GM23338 (cell line): ENCODE results near the gene CAMTA1. TPM values are rescaled to one million over a fixed set of nuclear protein-coding genes. Genes with fewer than 3 reads are reported as not detected.
A peak's percentile ranks its signal among the peaks of the same experiment; 100 is the strongest.

Source experiments
- ATAC-seq: fragments of 200-7000 bp; cut with Tn5 transposase; 3 replicates; pipeline ENCODE4 v1.9.1; 2020
- DNase-seq: peaks from one replicate; pipeline ENCODE4 v3.0.0-alpha.2; 2015; ENCODE audit warnings: low spot score
- H2AFZ ChIP-seq: fragments of 200-600 bp; sonication (generic); 2 replicates; pipeline ENCODE4 v1.8.0; 2016; ENCODE audit warnings: antibody characterized with exemption, mild to moderate bottlenecking, moderate library complexity
- H3F3A ChIP-seq: fragments of 200-600 bp; sonication (generic); replicated peaks from 2 replicates; pipeline ENCODE4 v1.8.0; 2017; ENCODE audit warnings: antibody characterized with exemption, mixed run types, low read depth
- H3K27ac ChIP-seq: fragments of 200-600 bp; sonication (generic); 2 replicates; pipeline ENCODE4 v1.6.1; 2016; ENCODE audit warnings: low read depth
- H3K27me3 ChIP-seq: fragments of 200-600 bp; sonication (generic); 2 replicates; pipeline ENCODE4 v1.8.0; 2016; ENCODE audit warnings: mild to moderate bottlenecking, mixed run types, moderate library complexity; ENCODE audit not compliant: insufficient read depth
- H3K36me3 ChIP-seq: fragments of 200-600 bp; sonication (generic); 2 replicates; pipeline ENCODE4 v1.8.0; 2016; ENCODE audit warnings: mild to moderate bottlenecking; ENCODE audit not compliant: insufficient read depth
- H3K4me1 ChIP-seq: fragments of 200-600 bp; sonication (generic); 2 replicates; pipeline ENCODE4 v1.8.0; 2016; ENCODE audit warnings: mild to moderate bottlenecking, moderate library complexity; ENCODE audit not compliant: insufficient read depth
- H3K4me2 ChIP-seq: fragments of 200-600 bp; sonication (generic); 2 replicates; pipeline ENCODE4 v1.7.1; 2017; ENCODE audit warnings: mixed run types
- H3K4me3 ChIP-seq: fragments of 200-600 bp; sonication (generic); 2 replicates; pipeline ENCODE4 v1.6.1; 2016; ENCODE audit warnings: mixed run types
- H3K79me2 ChIP-seq: fragments of 200-600 bp; sonication (generic); replicated peaks from 2 replicates; pipeline ENCODE4 v1.8.0; 2017; ENCODE audit warnings: mild to moderate bottlenecking; ENCODE audit not compliant: insufficient read depth
- H3K9me2 ChIP-seq: fragments of 200-600 bp; sonication (generic); 2 replicates; pipeline ENCODE4 v1.8.0; 2017; ENCODE audit not compliant: insufficient read depth
- H4K20me1 ChIP-seq: fragments of 200-600 bp; sonication (generic); replicated peaks from 2 replicates; pipeline ENCODE4 v1.8.0; 2017; ENCODE audit warnings: mild to moderate bottlenecking; ENCODE audit not compliant: insufficient read depth
- H3K27ac Mint-ChIP-seq: 2 replicates; pipeline ENCODE4 v1.8.0; 2020; ENCODE audit warnings: inconsistent platforms, mild to moderate bottlenecking, moderate library complexity, mixed read lengths
- H3K27me3 Mint-ChIP-seq: 3 replicates; pipeline ENCODE4 v1.8.0; 2022; ENCODE audit warnings: low read depth, mild to moderate bottlenecking, moderate library complexity, mixed read lengths, inconsistent platforms; ENCODE audit not compliant: insufficient read depth, poor library complexity
- H3K36me3 Mint-ChIP-seq: 3 replicates; pipeline ENCODE4 v1.8.0; 2021; ENCODE audit warnings: low read depth, mild to moderate bottlenecking, inconsistent platforms, moderate library complexity, mixed read lengths
- H3K4me1 Mint-ChIP-seq: 3 replicates; pipeline ENCODE4 v1.8.0; 2020; ENCODE audit warnings: mild to moderate bottlenecking, inconsistent platforms, mixed read lengths
- H3K4me3 Mint-ChIP-seq: 3 replicates; pipeline ENCODE4 v1.8.0; 2021; ENCODE audit warnings: moderate library complexity, mild to moderate bottlenecking, inconsistent platforms, mixed read lengths
- H3K9me3 Mint-ChIP-seq: 3 replicates; pipeline ENCODE4 v1.8.0; 2020; ENCODE audit warnings: moderate library complexity, mild to moderate bottlenecking, inconsistent platforms, mixed read lengths
- CREB1 ChIP-seq: fragments of 250-450 bp; sonication (Bioruptor Pico); IDR thresholded peaks from 2 replicates; pipeline ENCODE4 v1.5.0; 2020; ENCODE audit warnings: low read depth, mild to moderate bottlenecking, moderate library complexity
- ETS1 ChIP-seq: IDR thresholded peaks from 2 replicates; pipeline ENCODE4 v1.6.1; 2016; ENCODE audit warnings: antibody characterized with exemption
- EZH2 ChIP-seq: fragments of 200-600 bp; sonication (generic); IDR thresholded peaks from one replicate; pipeline ENCODE4 v1.8.0; 2017; ENCODE audit warnings: antibody characterized with exemption, mild to moderate bottlenecking, low read depth; ENCODE audit not compliant: unreplicated experiment
- EZH2phosphoT487 ChIP-seq: fragments of 200-600 bp; sonication (generic); IDR thresholded peaks from one replicate; pipeline ENCODE4 v1.8.1; 2018; ENCODE audit warnings: antibody characterized with exemption; ENCODE audit not compliant: unreplicated experiment
- JUNB ChIP-seq: IDR thresholded peaks from one replicate; pipeline ENCODE4 v1.6.1; 2016; ENCODE audit warnings: antibody characterized with exemption; ENCODE audit not compliant: unreplicated experiment
- NANOG ChIP-seq: IDR thresholded peaks from 2 replicates; pipeline ENCODE4 v1.6.1; 2016; ENCODE audit warnings: antibody characterized with exemption, borderline replicate concordance
- POLR2AphosphoS5 ChIP-seq: IDR thresholded peaks from 2 replicates; pipeline ENCODE4 v1.6.1; 2016; ENCODE audit warnings: antibody characterized with exemption, low read depth
- REST ChIP-seq: IDR thresholded peaks from one replicate; pipeline ENCODE4 v1.6.1; 2018; ENCODE audit warnings: antibody characterized with exemption; ENCODE audit not compliant: unreplicated experiment
- STAT1 ChIP-seq: IDR thresholded peaks from one replicate; pipeline ENCODE4 v1.6.1; 2016; ENCODE audit warnings: antibody characterized with exemption; ENCODE audit not compliant: unreplicated experiment
- ZNF331 ChIP-seq: fragments of 250-450 bp; sonication (Bioruptor Pico); IDR thresholded peaks from 2 replicates; pipeline ENCODE4 v1.5.0; 2020; ENCODE audit warnings: low read depth, mild to moderate bottlenecking, moderate library complexity
- ZNF462 ChIP-seq: fragments of 250-450 bp; sonication (Bioruptor Pico); IDR thresholded peaks from 2 replicates; pipeline ENCODE4 v1.5.0; 2020; ENCODE audit warnings: mild to moderate bottlenecking, moderate library complexity
- polyA plus RNA-seq: library from polyadenylated mRNA; unstranded; fragments of >200 nt; fragmentation: Nextera tagmentation; extraction: Ambion mirVana; gene quantifications from 2 replicates; pipeline ENCODE4 v1.2.1, GENCODE V29; 2016
- total RNA-seq: library from RNA; depleted of rRNA; stranded (reverse); fragments of >200 nt; shearing (Covaris generic); gene quantifications from 2 replicates; pipeline ENCODE4 v1.2.3, GENCODE V29; 2014

The CAMTA1 gene
- total and polyA plus RNA-seq, 2 experiments from 2014 or later: 115 to 519 TPM

GRCh38 chr1:7726623-7727022 lies 941.4 kb downstream of the CAMTA1 start:
- no peak overlapping the region for H3K4me3 ChIP-seq
- no peak overlapping the region for H3K27ac ChIP-seq
- no peak overlapping the region for H2AFZ ChIP-seq
- Mint-ChIP-seq H3K27ac (no peak overlapping the region), H3K4me1 (peaks cover 8% of the 10 kb centered on the region), H3K27me3 (peaks cover 3% of the 10 kb centered on the region), H3K36me3 (no peaks in the 10 kb centered on the region), H3K4me3 (no peak overlapping the region), H3K9me3 (no peaks in the 10 kb centered on the region)
- no peaks in the 10 kb centered on the region for H3K9me2 ChIP-seq
- H3F3A ChIP-seq: no peaks in the 10 kb centered on the region
- H3K79me2 ChIP-seq: no peaks in the 10 kb centered on the region
- H3K4me1 ChIP-seq: peaks cover 4% of the 10 kb centered on the region; the same call in 1 of the 2 replicates
- H3K27me3 ChIP-seq: no peaks in the 10 kb centered on the region
- H3K4me2 ChIP-seq: no peak overlapping the region
- TF ChIP-seq STAT1: no peak
- TF ChIP-seq ZNF331 (CRISPR knock-in tag): no peak
- no peak for TF ChIP-seq ZNF462 (CRISPR knock-in tag)
- no peaks in the 10 kb centered on the region; the same call in 1 of the 2 replicates for H4K20me1 ChIP-seq
- DNase-seq (no peak), ATAC-seq (no peak)
- H3K36me3 ChIP-seq: no peaks in the 10 kb centered on the region

- DNase-seq (no peak), ATAC-seq (peak; percentile 56)
- TF ChIP-seq POLR2AphosphoS5 (no peak), JUNB (no peak), ETS1 (no peak), EZH2phosphoT487 (no peak), NANOG (no peak), EZH2 (no peak), ZNF331 (CRISPR knock-in tag) (no peak), STAT1 (no peak), CREB1 (no peak), REST (no peak)
Observed at GRCh38 chr1:7727809-7728471, 942.7 kb downstream of the CAMTA1 start.

More at GRCh38 chr1:7727809-7728471, 942.7 kb downstream of the CAMTA1 start:
- no peaks in the 10 kb centered on the region for H3K36me3 Mint-ChIP-seq
- H3K27ac Mint-ChIP-seq: no peak overlapping the region
- H3K4me3 ChIP-seq: no peak overlapping the region
- H3K9me2 ChIP-seq: no peaks in the 10 kb centered on the region
- no peaks in the 10 kb centered on the region for H3K9me3 Mint-ChIP-seq
- H3K4me1 ChIP-seq: peaks cover 4% of the 10 kb centered on the region; the same call in 1 of the 2 replicates
- no peaks in the 10 kb centered on the region for H3K36me3 ChIP-seq
- no peaks in the 10 kb centered on the region for H3F3A ChIP-seq
- no peaks in the 10 kb centered on the region for H3K27me3 ChIP-seq
- no peaks in the 10 kb centered on the region for H3K79me2 ChIP-seq
- H3K4me3 Mint-ChIP-seq: no peak overlapping the region
- H4K20me1 ChIP-seq: no peaks in the 10 kb centered on the region; the same call in 1 of the 2 replicates
- no peak overlapping the region for H3K27ac ChIP-seq
- H3K4me1 Mint-ChIP-seq: peaks cover 8% of the 10 kb centered on the region
- H2AFZ ChIP-seq: no peak overlapping the region
- peaks cover 2% of the 10 kb centered on the region for H3K27me3 Mint-ChIP-seq
- H3K4me2 ChIP-seq: no peak overlapping the region
